Fibroblast of pulmonary artery (primary cell): ENCODE results near the gene TP53AIP1.

Source experiments
- DNase-seq: peaks from one replicate; pipeline ENCODE4 v3.0.0-alpha.2; 2010; ENCODE audit warnings: low read depth
- H3K4me3 ChIP-seq: replicated peaks from 2 replicates; pipeline ENCODE4 v1.5.1; 2011; ENCODE audit warnings: low read depth, mild to moderate bottlenecking, control low read depth, low read length, moderate library complexity
- CTCF ChIP-seq: IDR thresholded peaks from 2 replicates; pipeline ENCODE4 v1.5.1; 2011; ENCODE audit warnings: mild to moderate bottlenecking, control low read depth, low read length, inconsistent platforms; ENCODE audit errors: missing control alignments

The TP53AIP1 gene

GRCh38 chr11:128927108-128927461 lies 15.6 kb downstream of the TP53AIP1 start:
- DNase-seq: no peak
- TF ChIP-seq CTCF: no peak

GRCh38 chr11:128926437-128927107 lies 16.1 kb downstream of the TP53AIP1 start:
- H3K4me3 ChIP-seq: no peak overlapping the region
- DNase-seq: no peak
- no peak for TF ChIP-seq CTCF

More at GRCh38 chr11:128927108-128927461, 15.6 kb downstream of the TP53AIP1 start:
- H3K4me3 ChIP-seq: no peak overlapping the region

- no peak for TF ChIP-seq CTCF
- DNase-seq: no peak
- H3K4me3 ChIP-seq: no peak overlapping the region
Observed at GRCh38 chr11:128926000-128926399, 16.7 kb downstream of the TP53AIP1 start.

- no peak for DNase-seq
- TF ChIP-seq CTCF: no peak
- no peak overlapping the region for H3K4me3 ChIP-seq
Observed at GRCh38 chr11:128925250-128925600, 17.4 kb downstream of the TP53AIP1 start.

GRCh38 chr11:128924510-128925249 lies 18.0 kb downstream of the TP53AIP1 start:
- DNase-seq: no peak
- TF ChIP-seq CTCF: no peak
- H3K4me3 ChIP-seq: no peak overlapping the region

- H3K4me3 ChIP-seq: no peak overlapping the region
- no peak for TF ChIP-seq CTCF
- DNase-seq: no peak
Observed at GRCh38 chr11:128924104-128924503, 18.6 kb downstream of the TP53AIP1 start.

- no peak overlapping the region for H3K4me3 ChIP-seq
- no peak for DNase-seq
- TF ChIP-seq CTCF: no peak
Observed at GRCh38 chr11:128921793-128922192, 20.9 kb downstream of the TP53AIP1 start.
